ENCODE results near the gene C1GALT1. TPM values are rescaled to one million over a fixed set of nuclear protein-coding genes. Genes with fewer than 3 reads are reported as not detected.

Gene C1GALT1
- total and polyA plus RNA-seq, 3 donors from 2014 or later = 9.1 to 20.4 (median 17.9) TPM

DNA sequence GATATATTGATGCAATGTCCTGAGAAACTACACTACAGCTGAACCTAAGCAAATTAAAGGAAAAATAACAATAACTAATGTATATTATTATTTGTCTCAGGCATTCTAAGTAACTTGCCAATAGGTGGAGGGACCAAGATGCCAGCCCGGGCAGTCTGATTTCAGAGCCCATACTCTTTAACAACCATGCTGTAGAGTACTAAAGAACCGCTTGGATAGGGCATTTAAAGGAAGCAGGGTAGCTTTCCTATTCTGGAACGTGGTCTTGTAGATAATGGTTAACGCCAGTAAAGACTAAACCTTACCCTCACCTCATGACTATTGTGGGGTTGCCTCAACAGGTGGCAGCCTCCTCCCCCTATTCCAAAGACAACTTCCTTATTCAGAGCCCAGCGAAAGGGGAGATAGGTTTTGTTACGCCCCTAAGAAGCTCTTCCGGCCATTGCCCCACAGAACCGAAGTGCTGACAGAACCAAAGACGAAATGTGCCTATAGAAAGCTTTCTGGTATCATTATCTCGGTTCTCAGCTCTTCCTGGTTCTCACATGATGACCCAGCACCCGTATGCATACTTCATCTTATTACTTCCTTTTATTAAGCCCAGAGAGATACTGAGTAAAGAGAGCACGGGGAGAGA, 707 bp upstream of the C1GALT1 start:
- TF ChIP-seq POLR2A (IDR thresholded peaks at IDR 0.05) = no peak
- TF ChIP-seq, protein P1, sequence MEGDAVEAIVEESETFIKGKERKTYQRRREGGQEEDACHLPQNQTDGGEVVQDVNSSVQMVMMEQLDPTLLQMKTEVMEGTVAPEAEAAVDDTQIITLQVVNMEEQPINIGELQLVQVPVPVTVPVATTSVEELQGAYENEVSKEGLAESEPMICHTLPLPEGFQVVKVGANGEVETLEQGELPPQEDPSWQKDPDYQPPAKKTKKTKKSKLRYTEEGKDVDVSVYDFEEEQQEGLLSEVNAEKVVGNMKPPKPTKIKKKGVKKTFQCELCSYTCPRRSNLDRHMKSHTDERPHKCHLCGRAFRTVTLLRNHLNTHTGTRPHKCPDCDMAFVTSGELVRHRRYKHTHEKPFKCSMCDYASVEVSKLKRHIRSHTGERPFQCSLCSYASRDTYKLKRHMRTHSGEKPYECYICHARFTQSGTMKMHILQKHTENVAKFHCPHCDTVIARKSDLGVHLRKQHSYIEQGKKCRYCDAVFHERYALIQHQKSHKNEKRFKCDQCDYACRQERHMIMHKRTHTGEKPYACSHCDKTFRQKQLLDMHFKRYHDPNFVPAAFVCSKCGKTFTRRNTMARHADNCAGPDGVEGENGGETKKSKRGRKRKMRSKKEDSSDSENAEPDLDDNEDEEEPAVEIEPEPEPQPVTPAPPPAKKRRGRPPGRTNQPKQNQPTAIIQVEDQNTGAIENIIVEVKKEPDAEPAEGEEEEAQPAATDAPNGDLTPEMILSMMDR (IDR thresholded peaks at IDR 0.05) = no peak
- no peaks in the 10 kb centered on the region for H3K4me1 ChIP-seq
- H3K36me3 ChIP-seq (ENCODE audit: low read depth, missing control alignments) = no peaks in the 10 kb centered on the region
- no peaks in the 10 kb centered on the region for H3K27me3 ChIP-seq
- H3K27ac ChIP-seq = peak overlapping the region; percentile 93 to 94
- intact Hi-C loops (cut with DNase I; ENCODE audit: low total_unique reads) = no loop called here
- peak; percentile 39 for DNase-seq
- 1% methylated on average over 12 of the region's 12 CpGs for WGBS, 2 donors
- H3K9me3 ChIP-seq = no peaks in the 10 kb centered on the region
- H3K4me3 ChIP-seq = peak overlapping the region; percentile 88 to 97

DNA sequence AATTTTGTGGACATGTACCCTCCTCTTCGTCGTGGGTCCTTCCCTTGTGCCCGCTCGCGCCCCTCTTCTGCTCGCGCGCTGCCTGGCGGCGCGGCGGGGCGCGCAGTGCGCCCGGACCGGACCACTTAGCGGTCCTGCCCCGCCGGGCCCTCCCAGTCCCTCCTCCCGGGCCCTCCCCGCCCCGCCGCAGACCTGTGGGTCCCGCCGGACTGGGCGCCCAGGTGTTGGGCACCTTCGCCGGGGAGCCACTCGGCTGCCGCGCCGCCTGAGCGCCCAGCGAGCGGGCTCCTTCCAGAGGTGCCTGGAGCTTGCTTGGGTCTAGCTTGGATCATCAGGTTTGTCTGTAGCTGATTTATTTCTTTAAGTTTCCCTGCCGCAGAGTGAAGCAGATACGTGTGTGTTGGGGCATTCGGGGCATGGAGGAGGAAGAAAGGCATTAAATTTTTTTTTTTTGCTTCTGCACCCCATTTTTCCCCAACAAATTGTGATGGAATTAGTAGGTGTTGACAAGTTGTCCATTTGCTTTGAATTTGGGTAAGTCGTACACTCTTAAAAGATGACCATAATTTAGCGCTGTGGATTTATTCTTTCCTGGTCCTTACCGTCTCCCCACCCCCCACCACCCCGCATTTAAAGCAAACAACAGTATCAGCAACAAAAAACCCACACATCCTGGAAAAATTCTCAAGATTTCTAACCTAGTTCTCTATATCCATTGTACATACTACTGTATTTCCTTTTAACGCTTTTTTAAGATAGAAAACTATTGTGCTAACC, 905 bp downstream of the C1GALT1 start:
- peak overlapping the region; percentile 88 to 97 for H3K4me3 ChIP-seq
- H3K36me3 ChIP-seq (ENCODE audit: low read depth, missing control alignments) = no peaks in the 10 kb centered on the region
- no peaks in the 10 kb centered on the region for H3K27me3 ChIP-seq
- H3K27ac ChIP-seq = peak overlapping the region; percentile 93 to 94
- no peak for TF ChIP-seq POLR2A (IDR thresholded peaks at IDR 0.05)
- TF ChIP-seq, protein P1 (IDR thresholded peaks at IDR 0.05) = no peak
- H3K9me3 ChIP-seq = no peaks in the 10 kb centered on the region
- H3K4me1 ChIP-seq = no peaks in the 10 kb centered on the region
- 2% methylated on average over 24 to 35 of the region's 44 CpGs for WGBS, 2 donors
- intact Hi-C loops (cut with DNase I; ENCODE audit: low total_unique reads) = no loop called here
- DNase-seq = peak; percentile 54

DNA sequence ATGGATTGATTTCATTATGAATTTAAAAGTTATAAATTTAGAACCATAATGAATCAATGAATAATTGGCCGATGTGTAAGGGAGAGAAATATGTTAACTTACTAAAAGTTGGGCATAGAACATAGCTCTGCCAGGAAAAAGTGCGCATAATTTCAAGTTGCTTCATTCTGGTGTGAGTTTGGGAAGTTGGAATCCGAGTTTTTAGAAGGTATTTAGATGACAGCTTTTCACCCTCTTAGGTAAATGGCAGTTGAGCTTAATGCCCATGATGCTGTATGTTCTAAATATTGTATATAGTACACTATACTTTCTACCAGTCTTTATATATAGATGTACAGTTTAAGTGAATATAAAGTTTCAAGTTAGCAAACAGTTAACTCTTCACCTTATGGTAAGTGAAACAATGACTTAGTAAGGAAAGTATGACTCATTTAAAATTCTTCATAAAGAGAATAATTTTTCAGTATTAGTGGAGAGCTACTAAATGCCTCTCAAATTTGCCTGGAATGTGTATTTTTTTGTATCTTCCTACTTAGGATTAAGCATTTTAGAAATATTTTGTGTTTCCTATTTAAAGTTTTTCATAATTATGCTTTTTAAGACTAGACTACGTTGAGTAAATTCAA, 1.6 kb downstream of the C1GALT1 start:
- DNase-seq = no peak
- 53 to 59% methylated on average over 4 of the region's 4 CpGs for WGBS, 2 donors
- TF ChIP-seq POLR2A (IDR thresholded peaks at IDR 0.05) = no peak
- H3K9me3 ChIP-seq = no peaks in the 10 kb centered on the region
- H3K4me1 ChIP-seq = no peaks in the 10 kb centered on the region
- peak overlapping the region in 1 of 2 donors; percentile 88 for H3K4me3 ChIP-seq
- H3K27me3 ChIP-seq = no peaks in the 10 kb centered on the region
- no peaks in the 10 kb centered on the region for H3K36me3 ChIP-seq (ENCODE audit: low read depth, missing control alignments)
- no peak overlapping the region for H3K27ac ChIP-seq
- intact Hi-C loops (cut with DNase I; ENCODE audit: low total_unique reads) = no loop called here

DNA sequence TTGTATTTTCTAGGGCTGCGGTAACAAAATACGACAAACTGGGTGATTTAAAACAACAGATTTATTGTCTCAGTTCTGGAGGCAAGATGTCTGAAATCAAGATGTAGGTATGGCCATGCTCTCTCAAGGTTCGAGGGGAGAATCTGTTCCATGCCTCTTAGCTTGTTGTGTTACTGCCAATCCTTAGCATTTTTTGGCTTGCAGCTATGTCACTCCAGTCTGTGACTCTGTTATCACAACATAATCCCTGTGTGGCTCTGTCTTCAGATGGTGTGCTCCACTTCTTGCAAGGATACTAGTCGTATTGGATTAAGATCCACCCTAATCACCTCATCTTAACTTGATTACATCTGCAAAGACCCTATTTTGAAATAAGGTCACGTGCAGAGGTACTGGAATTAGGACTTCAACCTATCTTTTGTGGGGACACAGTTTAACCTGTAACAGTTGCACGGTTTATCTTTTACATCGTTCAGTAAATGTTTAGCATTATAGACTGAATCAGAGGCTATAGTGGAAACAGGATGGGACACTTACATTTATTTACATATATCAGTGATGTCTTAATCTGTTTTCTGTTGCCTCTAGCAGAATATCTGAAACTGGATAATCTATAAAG, 3.1 kb downstream of the C1GALT1 start:
- DNase-seq = no peak
- intact Hi-C loops (cut with DNase I; ENCODE audit: low total_unique reads) = no loop called here
- WGBS, 2 donors = 84 to 87% methylated on average over 7 of the region's 7 CpGs
- Histone ChIP-seq H3K4me3 (no peak overlapping the region), H3K4me1 (no peaks in the 10 kb centered on the region), H3K36me3 (ENCODE audit: low read depth, missing control alignments) (no peaks in the 10 kb centered on the region), H3K9me3 (no peaks in the 10 kb centered on the region), H3K27ac (no peak overlapping the region), H3K27me3 (no peaks in the 10 kb centered on the region)
- TF ChIP-seq POLR2A (IDR thresholded peaks at IDR 0.05) = no peak
- TF ChIP-seq, protein P1 (IDR thresholded peaks at IDR 0.05) = no peak

DNA sequence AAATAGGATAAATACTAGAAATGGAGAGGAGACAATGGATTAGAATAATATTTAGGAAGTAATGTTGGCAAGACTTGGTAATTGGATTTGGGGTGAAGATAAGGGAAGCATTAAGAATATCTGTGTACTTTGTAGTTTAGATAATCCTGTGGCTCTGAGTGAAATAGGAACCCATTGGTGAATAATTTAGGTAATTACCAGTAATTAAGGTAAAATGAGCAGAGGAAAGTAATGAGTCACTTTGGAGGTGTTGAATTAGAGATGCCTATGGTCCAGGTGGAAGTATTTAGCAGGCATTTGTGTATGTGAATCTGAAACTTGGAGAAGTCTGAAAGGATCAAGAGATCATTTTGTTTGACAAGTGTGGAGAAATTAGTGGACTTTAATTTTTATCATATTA, 5.7 kb downstream of the C1GALT1 start:
- TF ChIP-seq, protein P1 (IDR thresholded peaks at IDR 0.05) = no peak
- no peak for TF ChIP-seq POLR2A (IDR thresholded peaks at IDR 0.05)
- intact Hi-C loops (cut with DNase I; ENCODE audit: low total_unique reads) = no loop called here
- no peak overlapping the region for H3K27ac ChIP-seq

More for the DNA sequence above, 5.7 kb downstream of the C1GALT1 start:
- H3K36me3 ChIP-seq (ENCODE audit: low read depth, missing control alignments) = no peaks in the 10 kb centered on the region
- H3K4me1 ChIP-seq = no peaks in the 10 kb centered on the region
- H3K4me3 ChIP-seq = no peak overlapping the region
- no peaks in the 10 kb centered on the region for H3K9me3 ChIP-seq
- no peak for DNase-seq
- no peaks in the 10 kb centered on the region for H3K27me3 ChIP-seq
